Right cardiac atrium (tissue), 5 donors: ENCODE measurements around the gene DTX3. TPM values are rescaled to one million over a fixed set of nuclear protein-coding genes. Genes with fewer than 3 reads are reported as not detected.

Source experiments
- ATAC-seq, 2 donors: fragments of 200-7000 bp; cut with Tn5 transposase; one replicate each; pipeline versions ENCODE4 v1.8.0 to v1.9.1; 2020; ENCODE audit warnings: moderate library complexity in 2 of 2, mild to moderate bottlenecking in 1 of 2
- DNase-seq, 3 donors: peaks; one replicate each; pipeline ENCODE4 v3.0.0-alpha.2; 2020
- H3K27ac ChIP-seq: one replicate; pipeline ENCODE4 v1.5.1; 2013; ENCODE audit warnings: mild to moderate bottlenecking, low read length, control low read depth, moderate library complexity
- H3K27me3 ChIP-seq: one replicate; pipeline ENCODE4 v1.6.1; 2013; ENCODE audit not compliant: control insufficient read depth, insufficient read depth
- H3K4me1 ChIP-seq: one replicate; pipeline ENCODE4 v1.6.1; 2013; ENCODE audit warnings: low read length; ENCODE audit not compliant: control insufficient read depth, insufficient read depth
- H3K4me3 ChIP-seq: one replicate; pipeline ENCODE4 v1.5.1; 2013; ENCODE audit warnings: low read length, control low read depth
- H3K9me3 ChIP-seq: one replicate; pipeline ENCODE4 v1.6.1; 2013; ENCODE audit warnings: low read length; ENCODE audit not compliant: control insufficient read depth
- WGBS: extraction: QIAGEN DNeasy Blood & Tissue Kit; methylation state at CpG from one replicate; pipeline ENCODE4 v1.1.7; 2013; 5-methylcytosine and 5-hydroxymethylcytosine counted together
- intact Hi-C, 4 donors: fragments of 100-400 bp; cut with DNase I; formaldehyde crosslinking; loops; one replicate each; pipeline versions ENCODE4 v1.11.0 to v1.14.0; 2022 to 2023
- polyA plus RNA-seq: library from polyadenylated mRNA; stranded (reverse); fragments of 200-250 nt; gene quantifications from one replicate; pipeline ENCODE4 v1.2.3, GENCODE V29; 2013
- total RNA-seq, 4 donors: library from RNA; stranded (reverse); fragmentation: NEBNext Ultra II Directional; extraction: Animal tissue kit (Norgen Biotek cat#: 25700); gene quantifications; one replicate each; pipeline ENCODE4 v1.2.1, GENCODE V29; 2021
- donor health status: healthy with polysubstance abuse.
- donor health status: DM: no; HTN: yes; CAD: no.
- donor health status: DM: no; HTN: no; CAD: no.
- donor health status: DM: no; HTN: yes; CAD: no; lungs with severe emphysema.
- donor health status: DM: yes; HTN: yes; CAD: no.

DTX3 gene
- total and polyA plus RNA-seq, 5 donors = 28.9 to 44.6 (median 37.4) TPM

GRCh38 chr12:57571926-57572762 lies 32.5 kb upstream of the DTX3 start:
- H3K4me3 ChIP-seq = no peak overlapping the region
- H3K27me3 ChIP-seq = no peaks in the 10 kb centered on the region
- no peak for DNase-seq
- intact Hi-C loops = no loop called here
- no peaks in the 10 kb centered on the region for H3K4me1 ChIP-seq
- H3K27ac ChIP-seq = no peak overlapping the region
- no peak for ATAC-seq
- WGBS = 88% methylated on average over 12 of the region's 12 CpGs
- no peaks in the 10 kb centered on the region for H3K9me3 ChIP-seq

DNA sequence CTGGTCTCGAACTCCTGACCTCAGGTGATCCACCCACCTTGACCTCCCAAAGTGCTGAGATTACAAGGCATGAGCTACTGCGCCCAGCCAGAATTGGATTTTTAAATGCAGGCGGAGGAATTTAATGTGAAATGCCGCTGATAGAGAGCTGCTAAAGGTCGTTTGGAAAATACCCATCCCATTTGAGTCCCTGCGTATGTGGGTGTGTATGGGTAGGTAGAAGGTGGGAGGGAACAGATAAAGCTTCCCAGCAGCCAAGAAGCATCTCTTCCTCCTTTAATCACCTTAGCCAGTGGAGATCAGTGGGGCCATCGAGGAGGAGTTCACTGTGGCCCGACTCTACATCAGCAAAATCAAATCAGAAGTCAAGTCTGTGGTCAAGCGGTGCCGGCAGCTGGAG lies 29.8 kb upstream of the DTX3 start:
- intact Hi-C loops = no loop called here
- 82% methylated on average over 10 of the region's 10 CpGs for WGBS
- DNase-seq (no peak), ATAC-seq (no peak)
- H3K27ac ChIP-seq = no peak overlapping the region
- H3K4me1 ChIP-seq = no peaks in the 10 kb centered on the region
- no peaks in the 10 kb centered on the region for H3K9me3 ChIP-seq
- H3K4me3 ChIP-seq = no peak overlapping the region
- H3K27me3 ChIP-seq = no peaks in the 10 kb centered on the region

DNA sequence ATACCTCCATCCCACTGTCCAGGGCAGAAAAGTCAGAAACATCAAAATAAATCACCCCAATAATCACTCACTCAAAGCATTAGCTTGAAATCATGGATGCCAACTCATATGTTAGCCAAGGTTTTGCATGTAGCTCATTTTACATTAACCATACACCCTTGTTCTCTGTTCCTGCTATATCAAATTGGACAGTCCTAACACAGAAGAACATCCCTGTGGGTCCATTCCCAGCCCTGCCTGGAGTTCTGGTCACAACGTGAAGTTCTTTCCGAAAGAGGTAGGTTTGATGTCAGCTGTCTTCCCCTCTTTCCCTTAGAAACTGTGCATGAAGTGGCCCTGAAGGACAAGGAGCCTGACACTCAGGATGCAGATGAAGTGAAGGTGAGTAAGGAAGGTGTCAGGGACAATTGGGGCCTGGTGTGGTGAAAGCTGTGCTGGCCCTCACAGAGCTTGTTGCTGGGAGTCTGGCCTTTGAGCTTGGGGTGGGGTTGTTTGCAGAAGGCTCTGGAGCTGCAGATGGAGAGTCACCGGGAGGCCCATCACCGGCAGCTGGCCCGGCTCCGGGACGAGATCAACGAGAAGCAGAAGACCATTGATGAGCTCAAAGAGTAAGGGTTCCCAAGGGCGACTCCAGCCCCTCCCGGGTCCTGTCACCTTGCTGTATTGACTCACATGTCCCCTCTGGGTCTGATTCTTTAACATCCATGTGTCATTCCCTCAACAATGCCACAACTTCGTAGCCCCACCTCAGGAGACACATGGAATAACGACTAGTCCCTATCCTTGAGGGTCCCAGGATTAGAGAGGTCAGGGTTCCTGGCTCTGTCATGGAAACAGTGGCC lies 28.6 kb upstream of the DTX3 start:
- Histone ChIP-seq H3K27ac (no peak overlapping the region), H3K4me1 (no peaks in the 10 kb centered on the region), H3K4me3 (no peak overlapping the region), H3K9me3 (no peaks in the 10 kb centered on the region), H3K27me3 (no peaks in the 10 kb centered on the region)
- ATAC-seq = no peak
- WGBS = 82% methylated on average over 12 of the region's 12 CpGs
- DNase-seq = no peak
- intact Hi-C loops = no loop called here

DNA sequence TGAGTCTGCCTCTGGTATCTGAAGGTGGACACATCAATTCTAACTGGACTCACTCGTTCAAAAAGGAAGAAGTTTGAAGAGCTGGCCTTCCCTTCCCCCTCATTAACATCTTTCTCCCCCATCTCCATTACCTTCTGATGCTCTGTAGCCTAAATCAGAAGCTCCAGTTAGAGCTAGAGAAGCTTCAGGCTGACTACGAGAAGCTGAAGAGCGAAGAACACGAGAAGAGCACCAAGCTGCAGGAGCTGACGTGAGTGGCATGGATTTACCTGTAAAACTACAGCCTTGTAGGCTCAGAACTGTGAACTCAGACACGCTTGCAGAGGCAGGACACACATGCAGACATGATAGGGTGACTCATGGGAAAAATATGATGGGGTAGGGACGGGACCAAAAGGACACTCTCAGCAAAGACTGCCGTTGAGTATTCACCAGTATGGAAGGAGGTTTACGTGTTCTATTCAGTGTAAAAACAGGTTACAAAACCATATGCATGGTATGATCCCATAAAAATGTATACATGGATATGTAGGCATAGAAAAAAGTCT lies 27.9 kb upstream of the DTX3 start:
- DNase-seq (no peak), ATAC-seq (no peak)
- no peak overlapping the region for H3K4me3 ChIP-seq
- no peaks in the 10 kb centered on the region for H3K27me3 ChIP-seq
- intact Hi-C loops = no loop called here
- H3K9me3 ChIP-seq = no peaks in the 10 kb centered on the region
- no peaks in the 10 kb centered on the region for H3K4me1 ChIP-seq
- no peak overlapping the region for H3K27ac ChIP-seq
- 77% methylated on average over 9 of the region's 9 CpGs for WGBS

- no peaks in the 10 kb centered on the region for H3K27me3 ChIP-seq
- no peaks in the 10 kb centered on the region for H3K9me3 ChIP-seq
- intact Hi-C loops = no loop called here
- no peak overlapping the region for H3K27ac ChIP-seq
- no peak for ATAC-seq
- DNase-seq = no peak
- WGBS = 87% methylated on average over 12 of the region's 12 CpGs
- H3K4me1 ChIP-seq = no peaks in the 10 kb centered on the region
- no peak overlapping the region for H3K4me3 ChIP-seq
These were observed 26.5 kb upstream of the DTX3 start for GRCh38 chr12:57577981-57578758.

DNA sequence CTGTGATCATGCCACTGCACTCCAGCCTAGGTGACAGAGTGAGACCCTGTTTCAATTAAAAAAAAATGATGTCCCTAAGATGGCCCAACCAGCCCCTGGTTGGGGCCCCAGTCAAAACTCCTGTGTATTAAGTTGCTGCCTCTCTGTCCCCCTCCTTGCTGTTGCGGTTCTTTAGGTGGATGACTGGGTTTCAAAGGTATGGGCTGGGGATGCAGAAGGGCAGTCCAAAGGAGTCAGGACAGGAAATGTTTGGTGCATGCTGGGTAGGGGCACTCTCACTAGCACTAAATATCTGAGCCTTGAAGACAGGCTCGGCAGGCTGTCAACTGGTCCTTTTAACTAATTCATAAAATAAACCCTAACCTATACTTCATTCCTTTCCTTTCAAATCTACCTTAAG lies 25.6 kb upstream of the DTX3 start:
- no peak overlapping the region for H3K4me3 ChIP-seq
- no peaks in the 10 kb centered on the region for H3K9me3 ChIP-seq
- no peak for ATAC-seq
- no peaks in the 10 kb centered on the region for H3K27me3 ChIP-seq
- no peak for DNase-seq
- H3K27ac ChIP-seq = no peak overlapping the region
- 79% methylated on average over 2 of the region's 2 CpGs for WGBS
- intact Hi-C loops = no loop called here
- H3K4me1 ChIP-seq = no peaks in the 10 kb centered on the region

- intact Hi-C loops = loop anchor here in 2 of 4 donors (5.0 kb wide), 1 partner anchor 42 kb away; no protein-coding TSS in a partner anchor
- H3K4me1 ChIP-seq = no peaks in the 10 kb centered on the region
- H3K27ac ChIP-seq = no peak overlapping the region
- WGBS = 90% methylated on average over 8 of the region's 8 CpGs
- H3K9me3 ChIP-seq = no peaks in the 10 kb centered on the region
- no peak for ATAC-seq
- H3K4me3 ChIP-seq = no peak overlapping the region
- no peak for DNase-seq
- H3K27me3 ChIP-seq = no peaks in the 10 kb centered on the region
These were observed 24.8 kb upstream of the DTX3 start for GRCh38 chr12:57579677-57580465.

- no peak for DNase-seq
- H3K27ac ChIP-seq = no peak overlapping the region
- no peak for ATAC-seq
- H3K27me3 ChIP-seq = no peaks in the 10 kb centered on the region
- WGBS = 85% methylated on average over 4 of the region's 4 CpGs
- no peaks in the 10 kb centered on the region for H3K9me3 ChIP-seq
- H3K4me1 ChIP-seq = no peaks in the 10 kb centered on the region
- H3K4me3 ChIP-seq = no peak overlapping the region
- intact Hi-C loops = loop anchor here in 2 of 4 donors (5.0 kb wide), 1 partner anchor 42 kb away; no protein-coding TSS in a partner anchor
These were observed 24.2 kb upstream of the DTX3 start for GRCh38 chr12:57580466-57580795.

GRCh38 chr12:57581802-57582201 lies 22.8 kb upstream of the DTX3 start:
- intact Hi-C loops = loop anchor here in 2 of 4 donors (5.0 kb wide), 1 partner anchor 40 kb away; no protein-coding TSS in a partner anchor
- H3K4me3 ChIP-seq = no peak overlapping the region
- no peaks in the 10 kb centered on the region for H3K4me1 ChIP-seq
- DNase-seq (no peak), ATAC-seq (no peak)
- H3K27ac ChIP-seq = no peak overlapping the region
- H3K27me3 ChIP-seq = no peaks in the 10 kb centered on the region
- WGBS = 87% methylated on average over 1 of the region's 1 CpG
- H3K9me3 ChIP-seq = no peaks in the 10 kb centered on the region

- H3K4me3 ChIP-seq = no peak overlapping the region
- H3K27ac ChIP-seq = no peak overlapping the region
- intact Hi-C loops = loop anchor here in 2 of 4 donors (5.0 kb wide), 1 partner anchor 40 kb away; no protein-coding TSS in a partner anchor
- DNase-seq = no peak
- H3K9me3 ChIP-seq = no peaks in the 10 kb centered on the region
- no peaks in the 10 kb centered on the region for H3K27me3 ChIP-seq
- WGBS = 92% methylated on average over 1 of the region's 1 CpG
- no peak for ATAC-seq
- no peaks in the 10 kb centered on the region for H3K4me1 ChIP-seq
These were observed 22.2 kb upstream of the DTX3 start for GRCh38 chr12:57582440-57582839.
